Retinal pigment epithelial cell (primary cell): ENCODE results near the gene TMEM185B.

ENCODE experiments used
- DNase-seq: peaks from one replicate; pipeline ENCODE4 v3.0.0-alpha.2; 2010; ENCODE audit warnings: low read depth
- H3K4me3 ChIP-seq: 2 replicates; pipeline ENCODE4 v1.5.1; 2011; ENCODE audit warnings: mild to moderate bottlenecking, low read length, control low read depth, moderate library complexity
- TF ChIP-seq, protein P1 (sequence below): conservative IDR thresholded peaks from 2 replicates; pipeline ENCODE4 v1.5.1; 2011; ENCODE audit warnings: low read depth, low read length, control low read depth, inconsistent platforms

The TMEM185B gene

DNA sequence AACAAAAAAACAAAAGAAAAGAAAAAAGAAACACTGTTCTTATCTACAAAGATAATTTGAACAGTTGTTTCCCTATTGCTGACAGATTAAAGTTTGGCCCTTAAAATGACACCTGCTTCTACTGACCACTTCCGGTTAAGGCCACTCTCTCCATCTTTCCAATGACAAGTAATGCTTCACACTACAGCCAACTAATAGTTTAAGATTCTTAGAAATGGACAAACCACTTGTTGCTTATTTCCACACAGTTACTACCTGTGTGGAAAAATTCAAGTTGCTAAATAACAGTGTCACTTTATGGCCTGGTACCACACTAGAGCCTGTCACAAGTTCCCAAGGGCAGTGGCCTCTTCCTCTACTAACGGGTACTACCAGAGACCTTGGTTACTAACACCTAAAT, 2.4 kb downstream of the TMEM185B start:
- H3K4me3 ChIP-seq, result no peak overlapping the region
- TF ChIP-seq, protein P1, sequence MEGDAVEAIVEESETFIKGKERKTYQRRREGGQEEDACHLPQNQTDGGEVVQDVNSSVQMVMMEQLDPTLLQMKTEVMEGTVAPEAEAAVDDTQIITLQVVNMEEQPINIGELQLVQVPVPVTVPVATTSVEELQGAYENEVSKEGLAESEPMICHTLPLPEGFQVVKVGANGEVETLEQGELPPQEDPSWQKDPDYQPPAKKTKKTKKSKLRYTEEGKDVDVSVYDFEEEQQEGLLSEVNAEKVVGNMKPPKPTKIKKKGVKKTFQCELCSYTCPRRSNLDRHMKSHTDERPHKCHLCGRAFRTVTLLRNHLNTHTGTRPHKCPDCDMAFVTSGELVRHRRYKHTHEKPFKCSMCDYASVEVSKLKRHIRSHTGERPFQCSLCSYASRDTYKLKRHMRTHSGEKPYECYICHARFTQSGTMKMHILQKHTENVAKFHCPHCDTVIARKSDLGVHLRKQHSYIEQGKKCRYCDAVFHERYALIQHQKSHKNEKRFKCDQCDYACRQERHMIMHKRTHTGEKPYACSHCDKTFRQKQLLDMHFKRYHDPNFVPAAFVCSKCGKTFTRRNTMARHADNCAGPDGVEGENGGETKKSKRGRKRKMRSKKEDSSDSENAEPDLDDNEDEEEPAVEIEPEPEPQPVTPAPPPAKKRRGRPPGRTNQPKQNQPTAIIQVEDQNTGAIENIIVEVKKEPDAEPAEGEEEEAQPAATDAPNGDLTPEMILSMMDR, result no peak
- no peak for DNase-seq

DNA sequence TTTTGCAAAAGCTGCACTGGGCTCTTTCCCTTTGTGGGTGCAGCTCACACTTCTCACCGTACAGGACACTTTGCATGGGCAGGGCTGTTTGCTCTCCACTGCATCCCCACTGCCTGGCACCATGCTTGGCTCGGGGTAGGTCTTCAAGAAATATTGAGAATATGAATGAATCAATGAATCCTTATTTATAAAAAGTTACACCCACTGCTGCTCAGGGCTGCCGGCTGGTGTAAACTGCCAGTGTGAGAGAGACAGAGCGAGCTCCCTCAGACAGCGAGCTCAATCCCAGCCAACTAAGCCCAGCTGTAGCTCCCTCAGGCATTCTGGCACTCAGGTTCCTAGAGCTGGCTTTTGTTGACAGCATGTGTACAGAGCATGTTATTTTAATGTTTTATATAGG, 3.4 kb downstream of the TMEM185B start:
- TF ChIP-seq, protein P1, result no peak
- no peak for DNase-seq
- no peak overlapping the region for H3K4me3 ChIP-seq

DNA sequence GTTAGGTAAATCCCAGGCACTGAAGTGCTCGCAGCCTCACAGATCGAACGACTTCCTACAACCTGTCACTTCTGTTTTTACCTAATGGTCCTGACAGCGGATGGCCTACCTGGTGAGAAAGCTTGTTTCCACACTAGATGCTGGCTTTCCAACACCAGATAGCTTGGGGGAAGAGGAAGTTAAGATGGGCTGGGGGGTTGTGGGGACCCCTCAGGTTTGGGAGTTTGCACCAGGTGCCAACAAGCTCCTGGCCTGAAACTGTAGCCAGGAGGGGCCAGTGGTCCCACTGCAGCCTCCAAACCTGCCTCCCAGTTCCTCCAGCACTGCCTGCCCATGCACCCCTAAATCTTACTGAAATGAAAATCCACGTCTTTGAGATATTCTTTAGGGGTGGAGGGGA, 3.9 kb downstream of the TMEM185B start:
- TF ChIP-seq, protein P1, result no peak
- DNase-seq, result no peak
- no peak overlapping the region for H3K4me3 ChIP-seq

DNA sequence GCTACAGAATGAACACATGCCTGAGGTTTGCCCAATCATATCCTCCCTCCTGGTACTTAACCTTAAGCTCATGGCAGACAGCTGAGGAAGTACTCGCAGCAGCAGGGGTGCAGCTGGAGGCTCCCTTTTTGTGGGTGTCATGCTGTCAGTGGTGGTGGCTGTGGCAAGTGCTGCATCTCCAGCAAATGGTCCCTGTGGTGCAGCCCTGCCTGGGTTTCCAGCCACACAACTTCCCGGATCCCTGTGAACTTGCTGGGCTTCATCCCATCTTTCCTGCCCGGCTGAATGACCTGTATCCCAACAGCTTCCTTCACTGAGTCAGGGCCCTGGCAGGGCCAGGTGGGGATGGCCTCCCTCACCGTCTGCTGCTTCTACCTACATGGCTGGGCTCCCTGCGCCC, 5.0 kb downstream of the TMEM185B start:
- no peak overlapping the region for H3K4me3 ChIP-seq
- TF ChIP-seq, protein P1, result no peak
- no peak for DNase-seq

DNA sequence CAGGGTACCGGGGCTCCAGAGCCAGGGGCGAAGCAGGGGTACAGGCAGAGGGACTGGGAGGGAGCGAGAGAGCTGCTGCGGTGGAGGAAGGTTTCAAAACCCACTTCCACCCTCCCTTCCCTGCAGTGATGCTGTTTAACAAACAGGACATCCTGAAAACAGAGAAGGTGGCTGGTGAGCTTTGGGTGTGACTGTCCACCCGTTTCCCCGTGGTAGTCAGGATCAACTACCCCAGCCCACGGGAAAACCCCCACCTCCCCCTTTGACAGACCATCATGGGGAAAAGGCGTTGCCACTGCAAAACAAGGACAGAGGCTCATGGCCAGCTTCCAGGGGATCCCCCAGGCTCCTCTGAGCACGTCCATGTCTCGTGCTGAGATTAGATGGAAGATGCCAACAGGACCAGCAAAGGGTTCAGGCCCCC, 12.9 kb downstream of the TMEM185B start:
- H3K4me3 ChIP-seq, result no peak overlapping the region
- DNase-seq, result no peak
- TF ChIP-seq, protein P1, result no peak

DNA sequence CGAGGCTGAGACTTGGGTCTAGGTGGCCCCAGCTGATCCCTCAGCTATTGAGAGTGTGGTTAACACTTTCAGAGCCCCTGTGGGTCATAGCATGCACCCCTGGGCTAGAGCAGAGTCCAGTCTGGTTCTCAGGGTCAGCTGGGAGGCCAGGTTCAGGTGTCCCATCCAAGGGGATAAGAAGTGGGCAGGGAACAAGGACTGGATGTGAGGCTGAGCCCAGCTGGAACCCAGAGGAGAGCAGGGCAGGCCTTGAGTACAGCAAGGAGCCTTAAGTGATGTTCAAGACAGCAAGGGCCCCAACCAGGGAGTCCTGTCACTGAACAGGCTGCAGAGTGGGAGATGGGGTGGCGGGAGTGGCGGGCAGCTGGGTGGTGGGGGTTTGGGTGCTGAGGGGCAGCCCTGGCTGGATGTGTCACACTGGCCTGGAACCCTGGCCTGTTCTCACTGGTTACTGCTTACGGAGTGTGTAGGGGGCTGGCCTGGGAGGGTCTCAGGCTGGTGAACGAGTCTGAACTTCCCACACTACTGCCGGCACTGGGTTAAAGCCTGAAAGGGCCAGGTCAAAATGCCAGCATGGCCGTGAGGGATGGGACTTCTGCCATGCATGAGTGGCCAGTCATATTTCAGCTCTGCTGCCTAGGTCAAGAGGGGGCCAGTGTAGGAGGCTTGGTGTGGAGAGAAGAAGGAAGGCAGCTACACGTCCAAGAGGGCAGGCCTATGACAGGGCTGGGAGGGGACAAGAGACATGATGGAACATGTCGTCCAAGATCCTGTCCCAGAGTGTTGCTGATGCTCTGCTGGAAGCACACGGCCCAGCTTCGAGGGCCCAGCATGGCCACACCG, 13.6 kb downstream of the TMEM185B start:
- DNase-seq, result no peak

More for the DNA sequence above, 13.6 kb downstream of the TMEM185B start:
- H3K4me3 ChIP-seq, result no peak overlapping the region
- TF ChIP-seq, protein P1, result no peak
